GM12878 (cell line): ENCODE data around the gene SDK2. TPM values are rescaled to one million over a fixed set of nuclear protein-coding genes. Genes with fewer than 3 reads are reported as not detected.

Experiments used
- ATAC-seq: fragments of 200-7000 bp; cut with Tn5 transposase; 3 replicates; pipeline ENCODE4 v1.9.1; 2020; ENCODE audit warnings: mild to moderate bottlenecking, moderate library complexity
- BruUV-seq: library from RNA; stranded (reverse); fragments of 400-500 nt; replicated peaks from 2 replicates; lab custom pipeline; 2021; lab: Mats Ljungman, UMichigan
- CTCF ChIA-PET: fragments of 300-600 bp; sonication (Branson Sonifier 250); formaldehyde crosslinking; extraction: SDS; loops from one replicate; lab custom pipeline; 2021; ENCODE audit warnings: inconsistent platforms; lab: Yijun Ruan, JAX
- POLR2A ChIA-PET: fragments of 350-600 bp; formaldehyde crosslinking; extraction: SDS; loops from one replicate; lab custom pipeline; 2021; ENCODE audit warnings: inconsistent platforms; lab: Charles Lee
- RAD21 ChIA-PET: fragments of 300-600 bp; sonication (Branson Sonifier 250); formaldehyde crosslinking; loops from one replicate; lab custom pipeline; 2023; ENCODE audit warnings: antibody characterized with exemption; ENCODE audit not compliant: unreplicated experiment; lab: Charles Lee
- SMC1A ChIA-PET: fragments of 300-600 bp; sonication (Branson Sonifier 250); formaldehyde crosslinking; loops from one replicate; lab custom pipeline; 2023; ENCODE audit not compliant: unreplicated experiment, uncharacterized antibody; lab: Charles Lee
- DNase-seq: peaks from one replicate; pipeline ENCODE4 v3.0.0-alpha.2; 2011; ENCODE audit warnings: low read depth, low spot score
- FAIRE-seq: peaks from 3 replicates; lab custom pipeline; 2011; peaks lifted over from hg19 to GRCh38; lab: Jason Lieb, UNC
- H2AFZ ChIP-seq: 2 replicates; pipeline ENCODE4 v1.6.0; 2011; ENCODE audit warnings: low read depth, low read length, control low read depth; ENCODE audit not compliant: control insufficient read depth
- H3K27ac ChIP-seq: 2 replicates; pipeline ENCODE4 v1.5.1; 2011; ENCODE audit warnings: control low read depth; ENCODE audit not compliant: control insufficient read depth, insufficient read depth
- H3K27me3 ChIP-seq, 2 experiments: replicated peaks in 1 of 2; 2 replicates each; pipeline versions ENCODE4 v1.6.0 to v1.6.1; 2011; ENCODE audit warnings: low read length in 1 of 2; ENCODE audit not compliant: control insufficient read depth in 2 of 2, insufficient read depth in 2 of 2
- H3K36me3 ChIP-seq, 2 experiments: 2 replicates each; pipeline ENCODE4 v1.5.1; 2011; ENCODE audit warnings: low read length in 1 of 2; ENCODE audit not compliant: control insufficient read depth in 2 of 2, insufficient read depth in 2 of 2
- H3K4me1 ChIP-seq: 2 replicates; pipeline ENCODE4 v1.6.1; 2011; ENCODE audit warnings: mild to moderate bottlenecking, low read length, moderate library complexity, mixed read lengths; ENCODE audit not compliant: control insufficient read depth, insufficient read depth
- H3K4me2 ChIP-seq: 2 replicates; pipeline ENCODE4 v1.6.0; 2011; ENCODE audit warnings: control low read depth; ENCODE audit not compliant: control insufficient read depth, insufficient read depth
- H3K4me3 ChIP-seq: fragments of 200-600 bp; sonication (generic); 2 replicates; pipeline ENCODE4 v1.5.1; 2016
- H3K79me2 ChIP-seq: 2 replicates; pipeline ENCODE4 v1.6.0; 2011; ENCODE audit warnings: low read length; ENCODE audit not compliant: control insufficient read depth, insufficient read depth
- H3K9ac ChIP-seq: 2 replicates; pipeline ENCODE4 v1.8.0; 2011; ENCODE audit warnings: low read length, control low read depth, mixed read lengths; ENCODE audit not compliant: control insufficient read depth, insufficient read depth
- H3K9me3 ChIP-seq: replicated peaks from 3 replicates; pipeline ENCODE4 v1.5.1; 2011; ENCODE audit warnings: mild to moderate bottlenecking, low read length; ENCODE audit not compliant: control insufficient read depth, insufficient read depth
- H4K20me1 ChIP-seq: 2 replicates; pipeline ENCODE4 v1.6.0; 2011; ENCODE audit not compliant: control insufficient read depth, insufficient read depth
- DPF2 ChIP-seq: fragments of 450-650 bp; IDR thresholded peaks from 2 replicates; pipeline ENCODE4 v1.6.1; 2017; ENCODE audit warnings: mild to moderate bottlenecking
- E2F4 ChIP-seq: IDR thresholded peaks from 2 replicates; pipeline ENCODE4 v1.6.1; 2012; ENCODE audit warnings: low read depth, low read length, improper control_type of control experiment
- E2F8 ChIP-seq: fragments of 450-650 bp; IDR thresholded peaks from 2 replicates; pipeline ENCODE4 v1.6.1; 2018; ENCODE audit warnings: mild to moderate bottlenecking, low read depth, moderate library complexity; ENCODE audit not compliant: partially characterized antibody
- WGBS: methylation state at CpG from one replicate; pipeline ENCODE4 v1.1.6; 2016; ENCODE audit warnings: low lambda C conversion rate; ENCODE audit not compliant: insufficient replicate concordance, insufficient coverage; ENCODE audit errors: missing lambda C conversion rate; 5-methylcytosine and 5-hydroxymethylcytosine counted together
- in situ Hi-C: fragments of 300-500 bp; cut with MboI; formaldehyde crosslinking; loops from 9 replicates; pipeline ENCODE4 v1.14.3; 2018; ENCODE audit warnings: mixed read lengths
- intact Hi-C: fragments of 100-400 bp; cut with micrococcal nuclease; formaldehyde crosslinking; loops from one replicate; pipeline ENCODE4 v1.14.2; 2022; ENCODE audit not compliant: unreplicated experiment
- polyA plus RNA-seq, 11 experiments: library from polyadenylated mRNA; depleted of rRNA in 4 of 11; unstranded in 6 of 11; stranded (reverse) in 5 of 11; fragments of >200 nt; fragmentation: Nextera tagmentation in 4 of 11; fragmentation: Illumina TruSeq in 1 of 11; extraction: Ambion mirVana in 4 of 11; extraction: Trizol in 1 of 11; gene quantifications; 1 replicate in 1 of 11; 2 replicates in 10 of 11; pipeline versions ENCODE4 v1.2.1 to v1.2.3, GENCODE V29; 2011 to 2016; ENCODE audit warnings: inconsistent platforms in 2 of 11, missing spikeins in 2 of 11, low read depth in 1 of 11
- total RNA-seq, 4 experiments: library from RNA; depleted of rRNA in 3 of 4; stranded (reverse); fragments of >200 nt in 3 of 4; fragmentation: Illumina TruSeq in 1 of 4; extraction: Trizol in 1 of 4; gene quantifications; 2 replicates each; pipeline versions ENCODE4 v1.2.1 to v1.2.3, GENCODE V29; 2013 to 2021

SDK2 gene
- total and polyA plus RNA-seq, 10 of the 15 experiments (the other 5 are each of a cell fraction or from before 2014, with no cell fraction given): 0.03 to 0.08 (median 0.03) TPM; not detected in 7

DNA sequence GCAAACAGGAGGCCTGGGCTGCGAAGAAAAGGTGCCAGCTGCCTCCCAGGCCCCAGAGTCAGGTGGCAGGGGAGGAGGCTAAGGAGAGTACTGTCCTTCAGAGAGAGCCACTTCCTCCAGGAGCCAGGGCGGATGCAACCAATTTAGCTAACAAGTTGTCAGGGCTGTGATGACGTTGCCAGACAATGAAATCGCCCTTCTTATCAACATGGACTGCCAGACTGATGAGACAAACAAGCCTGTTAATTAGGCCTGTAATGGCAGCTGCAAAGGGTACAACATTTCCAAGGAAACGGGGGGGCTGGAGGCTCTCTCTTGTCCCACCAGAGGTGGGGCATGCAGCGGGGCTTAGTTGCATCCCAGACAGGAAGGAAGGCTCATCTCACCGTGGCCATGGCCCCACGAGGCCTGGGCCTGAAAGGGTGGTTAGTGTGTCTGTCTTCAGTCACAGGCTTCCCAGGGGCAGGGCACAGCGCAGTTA lies 111.8 kb downstream of the SDK2 start:
- ATAC-seq (no peak), DNase-seq (no peak), FAIRE-seq (no peak)
- Histone ChIP-seq H3K4me2 (no peak overlapping the region), H3K4me1 (no peaks in the 10 kb centered on the region), H3K27me3 (peaks cover 0 to 6% of the 10 kb centered on the region in 2 experiments; a peak in 2 of 4 replicates), H3K9me3 (no peaks in the 10 kb centered on the region), H3K27ac (no peak overlapping the region), H3K79me2 (no peaks in the 10 kb centered on the region), H3K36me3 (no peaks in the 10 kb centered on the region), H4K20me1 (no peaks in the 10 kb centered on the region), H2AFZ (no peak overlapping the region), H3K4me3 (no peak overlapping the region), H3K9ac (no peak overlapping the region)
- BruUV-seq: no TSS peak
- POLR2A ChIA-PET: no interaction called here
- in situ Hi-C loops (no loop called here), intact Hi-C loops (no loop called here)
- CTCF ChIA-PET: no interaction called here
- SMC1A ChIA-PET: no interaction called here
- TF ChIP-seq E2F8 (no peak), DPF2 (no peak), E2F4 (no peak)
- TF ChIP-seq, all 136 proteins: peak for 0
- WGBS: 16% methylated on average over 9 of the region's 9 CpGs
- RAD21 ChIA-PET: no interaction called here
